ENCODE results near the gene STK17B.

DNA sequence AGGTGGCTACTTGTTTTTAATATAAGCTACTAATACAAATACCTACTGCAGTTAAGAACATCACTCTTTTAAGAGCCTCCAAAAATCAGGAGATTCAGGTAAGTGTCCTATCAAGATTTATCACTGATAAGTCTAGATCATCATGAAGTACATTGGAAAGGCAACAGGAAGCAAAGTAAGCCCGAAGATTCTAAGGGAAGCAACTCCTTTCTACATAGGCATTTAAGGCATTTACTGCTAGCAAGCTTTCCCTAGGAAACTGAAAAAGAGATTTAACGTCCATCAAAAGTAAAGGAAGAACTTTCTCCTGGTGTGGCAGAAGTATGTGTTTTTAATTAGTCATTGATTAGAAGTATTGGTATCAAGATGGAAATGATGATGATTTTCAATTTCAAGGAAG is 3.7 kb downstream of the STK17B start:
- TF ChIP-seq, protein P1, sequence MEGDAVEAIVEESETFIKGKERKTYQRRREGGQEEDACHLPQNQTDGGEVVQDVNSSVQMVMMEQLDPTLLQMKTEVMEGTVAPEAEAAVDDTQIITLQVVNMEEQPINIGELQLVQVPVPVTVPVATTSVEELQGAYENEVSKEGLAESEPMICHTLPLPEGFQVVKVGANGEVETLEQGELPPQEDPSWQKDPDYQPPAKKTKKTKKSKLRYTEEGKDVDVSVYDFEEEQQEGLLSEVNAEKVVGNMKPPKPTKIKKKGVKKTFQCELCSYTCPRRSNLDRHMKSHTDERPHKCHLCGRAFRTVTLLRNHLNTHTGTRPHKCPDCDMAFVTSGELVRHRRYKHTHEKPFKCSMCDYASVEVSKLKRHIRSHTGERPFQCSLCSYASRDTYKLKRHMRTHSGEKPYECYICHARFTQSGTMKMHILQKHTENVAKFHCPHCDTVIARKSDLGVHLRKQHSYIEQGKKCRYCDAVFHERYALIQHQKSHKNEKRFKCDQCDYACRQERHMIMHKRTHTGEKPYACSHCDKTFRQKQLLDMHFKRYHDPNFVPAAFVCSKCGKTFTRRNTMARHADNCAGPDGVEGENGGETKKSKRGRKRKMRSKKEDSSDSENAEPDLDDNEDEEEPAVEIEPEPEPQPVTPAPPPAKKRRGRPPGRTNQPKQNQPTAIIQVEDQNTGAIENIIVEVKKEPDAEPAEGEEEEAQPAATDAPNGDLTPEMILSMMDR (IDR thresholded peaks at IDR 0.05 in 8 of 11, conservative IDR thresholded peaks at IDR 0.05 in 3 of 11) = no peak
- TF ChIP-seq POLR2A (IDR thresholded peaks at IDR 0.05) (no peak), POLR2AphosphoS5 (IDR thresholded peaks at IDR 0.05) (no peak)
